Erythroblast (primary cell): ENCODE measurements around the gene ALG12.

Experiments used
- GATA1 ChIP-seq: IDR thresholded peaks from 2 replicates; pipeline ENCODE4 v1.6.1; 2011; ENCODE audit warnings: low read depth, mild to moderate bottlenecking, control low read depth, low read length, moderate library complexity
- POLR2A ChIP-seq: IDR thresholded peaks from 2 replicates; pipeline ENCODE4 v1.6.1; 2011; ENCODE audit warnings: mild to moderate bottlenecking, low read length

DNA sequence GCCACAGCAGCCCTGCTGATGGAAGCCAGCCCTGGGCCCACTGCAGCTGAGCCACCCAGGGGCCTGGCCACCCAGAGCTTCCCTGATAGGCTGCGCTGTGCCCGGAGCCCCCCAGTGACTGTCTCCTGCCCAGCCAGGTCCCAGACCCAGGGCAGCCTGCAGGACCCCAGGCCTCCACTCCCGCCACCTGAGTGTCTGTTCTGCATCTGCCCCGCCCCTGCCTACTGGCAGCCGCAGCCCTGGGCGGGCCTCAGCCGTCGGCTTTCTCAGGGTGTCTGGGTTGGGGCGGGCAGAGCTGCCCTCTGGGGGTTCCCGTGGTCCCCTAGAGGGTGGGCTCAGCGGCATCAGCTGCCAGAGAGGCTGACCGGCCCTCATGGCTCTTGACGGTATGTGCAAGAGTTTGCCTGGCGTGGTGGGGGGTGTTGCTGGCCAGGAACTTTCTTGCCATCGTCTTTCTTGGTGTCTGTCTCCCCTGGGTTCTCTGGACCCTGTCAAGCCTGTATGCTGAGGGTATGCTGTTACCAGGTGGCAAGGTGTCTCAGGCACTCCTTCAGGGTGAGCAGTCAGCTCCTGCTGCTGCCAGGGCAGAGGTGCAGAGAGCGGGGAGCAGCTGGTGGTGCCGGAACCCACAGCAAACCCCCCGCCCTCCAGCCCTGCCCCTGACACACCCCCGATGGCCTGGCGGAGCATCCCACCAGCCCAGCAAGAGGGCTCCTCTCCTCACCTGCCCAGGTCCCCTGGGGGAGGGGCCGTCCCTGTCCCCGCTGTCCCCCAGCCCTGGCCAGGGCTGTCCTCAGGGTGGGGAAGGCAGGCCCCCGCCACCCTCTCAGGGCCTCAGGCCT, 30.1 kb upstream of the ALG12 start:
- no peak for TF ChIP-seq POLR2A
- TF ChIP-seq GATA1, result no peak
